HFF-Myc (cell line): ENCODE data around the gene SERINC5.
"Not testable (repeated sequence)": the region's sequence is repeated elsewhere in the genome, so short reads cannot be mapped to it uniquely, and the experiment has no call there.

Experiments used
- DNase-seq: peaks from one replicate; pipeline ENCODE4 v3.0.0-alpha.2; 2011; ENCODE audit warnings: low read depth; ENCODE audit errors: extremely low read depth
- H3K4me3 ChIP-seq: replicated peaks from 2 replicates; pipeline ENCODE4 v1.5.1; 2011; ENCODE audit warnings: low read depth, mild to moderate bottlenecking, control low read depth, low read length
- CTCF ChIP-seq: IDR thresholded peaks from 2 replicates; pipeline ENCODE4 v1.5.1; 2012; ENCODE audit warnings: mild to moderate bottlenecking, low read depth, low read length, control low read depth; ENCODE audit errors: missing control alignments

SERINC5 gene

GRCh38 chr5:80255811-80256712, at the start of gene SERINC5:
SERINC5 (minus strand) TSS chr5:80256048; CDS start chr5:80255922, 126 bp downstream.
- peak within 1 kb of the TSS; percentile 65 for H3K4me3 ChIP-seq
- DNase-seq: no peak
- TF ChIP-seq CTCF: no peak

GRCh38 chr5:80302636-80303035, 46.8 kb upstream of the SERINC5 start:
- no peak for TF ChIP-seq CTCF
- no peak for DNase-seq
- no peak overlapping the region for H3K4me3 ChIP-seq

GRCh38 chr5:80301342-80301741, 45.5 kb upstream of the SERINC5 start:
- H3K4me3 ChIP-seq, DNase-seq: not testable (repeated sequence)

- not testable (repeated sequence) for DNase-seq
Observed at GRCh38 chr5:80300796-80301195, 44.9 kb upstream of the SERINC5 start.

GRCh38 chr5:80300125-80300524, 44.3 kb upstream of the SERINC5 start:
- DNase-seq: no peak
- H3K4me3 ChIP-seq: no peak overlapping the region
- no peak for TF ChIP-seq CTCF

More at GRCh38 chr5:80300796-80301195, 44.9 kb upstream of the SERINC5 start:
- H3K4me3 ChIP-seq: not testable (repeated sequence)

GRCh38 chr5:80299601-80300000, 43.8 kb upstream of the SERINC5 start:
- no peak overlapping the region for H3K4me3 ChIP-seq
- no peak for DNase-seq
- TF ChIP-seq CTCF: no peak

- no peak overlapping the region for H3K4me3 ChIP-seq
- TF ChIP-seq CTCF: no peak
- no peak for DNase-seq
Observed at GRCh38 chr5:80296121-80296520, 40.3 kb upstream of the SERINC5 start.

- TF ChIP-seq CTCF: no peak
- H3K4me3 ChIP-seq: no peak overlapping the region
- no peak for DNase-seq
Observed at GRCh38 chr5:80291761-80292160, 35.9 kb upstream of the SERINC5 start.
